GM23338 (cell line): ENCODE data around the gene WWOX.

ENCODE experiments used
- EZH2 ChIP-seq: fragments of 200-600 bp; sonication (generic); IDR thresholded peaks from one replicate; pipeline ENCODE4 v1.8.0; 2017; ENCODE audit warnings: antibody characterized with exemption, mild to moderate bottlenecking, low read depth; ENCODE audit not compliant: unreplicated experiment
- ZNF462 ChIP-seq: fragments of 250-450 bp; sonication (Bioruptor Pico); IDR thresholded peaks from 2 replicates; pipeline ENCODE4 v1.5.0; 2020; ENCODE audit warnings: mild to moderate bottlenecking, moderate library complexity

DNA sequence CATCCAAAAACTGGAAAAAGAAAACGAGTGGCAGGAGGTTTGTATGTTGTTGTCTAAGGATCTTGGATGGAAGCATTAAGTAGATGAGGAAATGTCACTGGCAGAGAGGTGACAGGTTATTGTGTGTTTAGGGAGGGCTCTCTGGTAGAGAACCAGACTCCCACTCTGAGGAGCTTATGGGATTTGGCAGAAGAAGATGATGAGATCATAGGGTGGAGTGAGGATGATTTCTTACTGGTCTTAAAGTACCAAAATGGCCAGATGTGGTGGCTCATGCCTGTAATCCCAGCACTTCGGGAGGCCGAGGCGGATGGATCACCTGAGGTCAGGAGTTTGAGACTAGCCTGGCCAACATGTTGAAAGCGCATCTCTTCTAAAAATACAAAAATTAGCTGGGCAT is 9.0 kb downstream of the WWOX start:
- TF ChIP-seq EZH2 = no peak
- TF ChIP-seq ZNF462 (CRISPR knock-in tag) = no peak
